Activated CD4-positive, alpha-beta T cell treated with anti-CD3 and anti-CD28 coated beads, Interleukin-2, amount 50 U/mL, for 16 hours (primary cell): ENCODE data around the gene PHLDA1.
A peak's percentile ranks its signal among the peaks of the same experiment; 100 is the strongest.

ENCODE experiments used
- DNase-seq: peaks from one replicate; pipeline ENCODE4 v3.0.0-alpha.2; 2020

PHLDA1 gene

DNA sequence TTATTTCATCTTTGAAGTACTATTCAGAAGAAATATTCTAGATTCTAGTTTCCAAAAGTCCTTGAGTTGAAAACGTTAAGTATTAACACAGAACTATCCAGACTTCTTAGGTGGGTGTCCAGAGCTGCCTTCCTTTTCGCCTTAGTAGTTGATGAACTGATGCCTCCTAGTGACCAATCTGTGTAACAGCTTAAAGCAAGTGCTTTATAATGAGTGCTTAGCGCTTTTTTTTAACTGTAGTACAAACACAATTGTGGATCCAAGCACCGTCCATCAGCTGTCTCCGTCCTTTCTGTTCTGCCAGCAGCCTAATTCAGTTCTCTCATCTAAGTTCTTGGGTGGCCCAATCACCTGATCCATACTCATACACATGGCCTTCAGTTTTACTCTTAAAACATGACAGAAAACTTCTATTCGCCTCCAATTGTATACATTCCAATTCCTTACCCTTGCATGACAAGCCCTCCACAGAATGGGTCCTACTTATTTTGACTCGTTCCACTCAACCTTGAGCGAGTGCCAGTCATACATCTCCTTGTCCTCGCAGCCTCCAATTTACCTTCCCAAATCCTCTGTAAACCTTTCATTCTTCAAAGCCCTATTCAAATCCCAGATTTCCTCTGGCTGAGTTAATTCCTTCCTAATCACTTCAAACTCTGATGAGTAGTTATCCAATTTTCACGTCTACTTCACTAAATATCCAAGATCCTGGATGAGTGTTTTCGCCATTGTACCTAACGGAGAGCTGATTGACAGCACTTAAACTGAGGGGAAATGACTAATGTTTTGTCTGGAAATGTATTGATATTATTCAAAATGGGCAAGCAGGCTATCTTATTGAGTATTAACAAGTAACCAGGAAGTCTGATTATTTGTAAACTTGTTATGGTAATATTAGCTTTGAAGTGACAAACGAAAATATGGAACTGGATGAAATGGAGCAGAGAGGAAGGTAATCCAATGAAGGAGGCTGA lies 5.8 kb upstream of the PHLDA1 start:
- DNase-seq = peak; percentile 73

DNA sequence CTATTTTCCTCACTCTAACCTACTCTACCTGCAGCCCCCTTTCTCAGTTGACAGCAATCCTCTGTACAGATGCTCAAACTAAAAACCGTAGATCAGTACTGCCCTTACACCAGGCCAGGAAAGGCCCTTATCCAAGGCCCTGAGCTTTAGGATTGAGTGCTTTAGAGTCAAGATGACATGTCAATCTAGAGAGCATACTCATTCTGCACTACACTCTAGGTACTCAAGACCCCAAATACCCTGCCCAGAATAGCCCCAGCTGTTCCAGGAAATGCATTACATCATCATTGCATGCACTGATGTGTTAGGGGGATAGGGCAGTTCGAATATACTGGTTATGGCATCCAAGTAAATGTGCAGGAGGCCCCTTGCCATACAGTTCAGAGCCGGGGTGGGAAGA lies 3.5 kb upstream of the PHLDA1 start:
- DNase-seq = no peak

DNA sequence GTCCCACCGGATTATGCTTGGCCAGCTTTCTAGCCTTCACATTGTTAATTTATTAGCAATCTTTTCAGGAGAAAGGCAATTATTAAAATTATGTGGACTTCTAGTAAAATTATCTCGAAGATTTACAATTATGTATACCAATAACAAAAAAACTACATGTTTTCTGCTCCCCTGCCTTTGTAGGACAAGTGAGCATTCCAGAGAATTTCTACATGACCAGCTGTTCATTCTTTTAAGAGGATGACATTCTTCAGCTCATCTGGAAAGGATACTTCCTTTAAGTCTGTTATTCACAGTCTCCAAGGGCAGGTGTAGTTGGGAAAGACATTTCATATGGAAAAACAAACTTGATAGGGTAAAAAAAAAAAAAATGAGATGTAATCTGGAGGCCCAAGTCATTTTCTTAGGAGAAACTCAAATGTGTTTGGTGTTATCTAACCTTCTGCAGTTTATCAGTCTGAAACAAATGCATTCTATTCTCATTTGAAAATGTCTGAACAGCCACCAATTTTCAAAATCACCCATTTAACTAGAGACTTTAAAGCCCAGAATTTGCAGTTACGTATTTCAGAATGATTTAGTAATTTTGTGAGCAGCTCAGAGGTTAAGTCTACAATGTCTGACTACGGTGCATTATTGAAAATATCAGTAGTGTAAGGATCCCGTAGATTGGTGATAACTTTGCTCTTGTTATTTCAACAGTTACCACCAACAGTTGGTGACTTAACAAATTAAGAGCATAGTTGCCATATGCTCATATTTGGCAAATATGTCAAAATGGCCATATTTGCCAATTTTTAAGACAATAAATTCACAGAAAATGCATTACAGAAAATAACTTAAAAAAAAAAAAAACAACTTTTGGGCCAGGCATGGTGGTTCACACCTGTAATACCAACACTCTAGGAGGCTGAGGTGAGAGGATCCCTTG lies 1.8 kb upstream of the PHLDA1 start:
- no peak for DNase-seq

DNA sequence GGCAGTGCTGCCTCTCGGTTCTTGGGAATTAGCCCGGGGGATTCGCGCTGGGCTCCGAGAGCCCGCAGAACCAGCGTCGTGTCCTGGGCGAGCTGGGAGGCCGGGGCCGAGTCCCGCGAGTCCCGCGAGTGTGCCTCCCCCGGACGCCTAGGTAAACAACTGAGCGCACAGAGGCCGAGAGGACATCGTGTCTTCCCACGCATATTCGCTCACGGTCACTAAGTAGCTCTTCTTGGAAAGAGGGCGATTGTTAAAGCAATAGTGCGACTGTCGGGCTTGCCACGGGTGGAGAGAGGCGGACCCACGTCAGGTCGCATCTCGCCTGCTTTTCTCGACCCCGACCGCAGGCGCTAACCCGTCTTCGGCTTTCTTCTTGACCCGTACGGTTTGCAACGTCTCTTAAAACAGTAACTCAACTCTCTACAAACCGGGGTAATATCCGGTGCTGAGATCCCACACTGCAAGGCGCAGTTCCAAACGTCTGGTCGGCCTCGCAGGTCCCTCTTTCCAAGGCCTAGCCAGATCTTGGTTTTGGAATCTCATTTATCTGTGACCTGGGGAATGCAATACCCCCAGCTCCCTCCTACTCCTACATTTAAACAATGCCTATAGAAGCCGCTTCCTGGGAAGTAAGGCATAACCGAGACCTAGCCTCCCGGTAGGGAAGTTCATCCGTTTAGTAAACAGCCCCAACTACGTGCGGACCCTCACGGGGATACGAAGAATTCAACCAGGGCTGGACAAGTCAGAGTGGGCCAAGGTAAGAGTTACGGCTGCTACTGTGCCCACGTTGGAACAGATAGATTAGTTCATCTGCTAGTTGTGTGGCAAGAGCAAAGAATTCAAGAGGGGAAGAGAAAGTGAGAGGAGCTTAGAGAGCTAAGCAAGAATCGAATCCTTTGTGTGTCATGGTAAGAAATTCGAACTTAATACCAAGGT lies 736 bp upstream of the PHLDA1 start:
- DNase-seq = peak; percentile 51

- DNase-seq = no peak
Observed at GRCh38 chr12:76031081-76031413, 529 bp downstream of the PHLDA1 start.

GRCh38 chr12:76030341-76031080 lies 1.1 kb downstream of the PHLDA1 start:
- peak; percentile 63 for DNase-seq

DNA sequence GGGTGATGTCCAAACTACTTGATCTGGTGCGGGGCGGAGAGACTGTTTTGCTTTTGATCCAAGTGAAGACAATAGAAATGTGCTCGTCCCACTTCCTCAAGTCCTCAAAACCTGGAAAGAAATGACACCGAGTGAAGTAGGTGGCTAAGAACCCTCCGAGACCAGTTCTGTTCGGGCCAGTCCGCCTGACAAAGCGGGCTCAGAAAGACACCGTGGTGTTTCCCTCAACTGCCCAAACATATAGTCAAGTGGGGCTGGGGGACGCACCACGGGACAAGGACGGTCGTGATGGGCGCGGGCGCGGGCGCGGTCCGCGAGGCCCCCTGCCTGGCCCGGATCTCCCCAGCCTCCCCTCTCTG lies 1.6 kb downstream of the PHLDA1 start:
- no peak for DNase-seq

DNA sequence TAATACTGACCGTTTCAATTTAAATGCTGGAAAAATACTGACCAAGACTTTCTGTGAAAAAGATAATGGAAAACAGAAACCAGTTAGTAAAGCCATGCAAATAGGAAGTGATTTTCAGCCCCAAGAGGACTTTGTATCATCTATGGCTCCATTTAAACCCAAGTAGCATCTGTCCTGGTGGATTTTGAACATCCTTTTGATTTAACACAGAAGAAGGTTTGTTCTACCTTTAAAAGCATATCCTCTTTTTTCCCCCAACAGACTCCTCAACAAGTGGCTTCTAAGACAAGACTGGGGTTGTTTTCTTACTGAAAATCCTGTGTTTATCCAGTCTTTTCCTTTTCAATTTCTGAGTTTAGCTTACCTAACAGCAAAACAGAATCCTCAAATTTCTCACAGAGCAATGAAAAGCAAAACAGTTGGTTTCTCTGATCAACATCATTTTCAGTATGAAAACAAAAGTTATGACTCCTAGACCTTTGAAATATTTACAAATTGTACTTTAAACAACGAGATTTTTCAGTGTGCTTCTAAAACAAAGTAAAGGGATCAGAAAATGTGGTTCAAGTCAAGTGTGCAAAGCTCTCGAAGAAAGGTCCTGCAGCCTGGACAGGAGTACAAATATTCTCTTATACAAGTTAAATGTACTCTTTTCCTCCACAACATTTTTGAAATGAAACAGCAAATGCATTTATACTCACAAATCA lies 2.9 kb downstream of the PHLDA1 start:
- no peak for DNase-seq

DNA sequence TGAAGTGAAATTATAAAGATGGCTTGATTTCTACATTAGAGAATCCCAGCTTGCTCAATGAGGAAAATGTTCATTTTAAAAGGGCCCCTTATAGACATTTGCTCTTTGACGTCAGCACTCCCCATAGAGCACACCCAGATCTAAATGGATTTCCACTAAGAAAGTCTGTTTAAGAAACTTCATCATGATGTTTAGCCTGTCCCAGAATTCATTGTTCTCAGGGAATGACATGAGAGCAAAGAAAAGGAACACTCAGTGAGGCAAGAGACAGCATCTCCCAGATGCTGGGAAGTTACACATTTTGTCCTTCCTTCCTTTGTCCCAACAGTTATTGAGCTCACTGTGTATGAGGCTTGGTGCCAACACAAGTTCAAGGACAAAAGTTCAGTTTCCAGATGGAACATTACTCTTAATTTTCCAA lies 4.9 kb downstream of the PHLDA1 start:
- DNase-seq = no peak

GRCh38 chr12:76025601-76026575 lies 5.7 kb downstream of the PHLDA1 start:
- no peak for DNase-seq

- no peak for DNase-seq
Observed at GRCh38 chr12:76024942-76025600, 6.5 kb downstream of the PHLDA1 start.

GRCh38 chr12:76024102-76024781 lies 7.3 kb downstream of the PHLDA1 start:
- no peak for DNase-seq

DNA sequence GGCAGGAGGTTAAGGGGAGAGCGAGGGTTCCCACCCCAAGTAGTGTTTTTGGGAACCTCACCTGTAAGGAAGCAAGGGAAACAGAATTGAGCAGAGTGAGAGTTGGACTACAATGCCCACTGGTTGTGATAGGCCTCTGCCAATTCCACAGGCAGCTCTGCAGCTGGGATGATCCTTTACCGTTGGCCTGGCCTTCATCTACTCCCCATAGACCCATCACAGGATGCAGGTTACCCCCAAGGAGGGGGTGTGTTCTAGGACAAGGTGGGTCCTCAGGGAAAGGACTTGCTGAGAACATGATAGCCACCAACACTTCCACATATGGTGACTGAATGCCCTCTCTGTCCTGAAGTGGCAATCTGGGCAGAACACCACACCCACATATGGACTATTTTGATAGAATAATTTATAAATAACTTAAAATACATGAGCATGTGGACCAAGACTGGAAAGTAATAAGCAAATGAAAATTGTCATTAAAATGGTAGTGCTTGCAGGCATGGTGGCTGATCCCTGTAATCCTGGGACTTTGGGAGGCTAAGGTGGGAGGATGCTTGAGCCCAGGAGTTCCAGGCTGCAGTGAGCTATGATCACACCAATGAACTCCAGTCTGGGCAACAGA lies 8.4 kb downstream of the PHLDA1 start:
- no peak for DNase-seq

DNA sequence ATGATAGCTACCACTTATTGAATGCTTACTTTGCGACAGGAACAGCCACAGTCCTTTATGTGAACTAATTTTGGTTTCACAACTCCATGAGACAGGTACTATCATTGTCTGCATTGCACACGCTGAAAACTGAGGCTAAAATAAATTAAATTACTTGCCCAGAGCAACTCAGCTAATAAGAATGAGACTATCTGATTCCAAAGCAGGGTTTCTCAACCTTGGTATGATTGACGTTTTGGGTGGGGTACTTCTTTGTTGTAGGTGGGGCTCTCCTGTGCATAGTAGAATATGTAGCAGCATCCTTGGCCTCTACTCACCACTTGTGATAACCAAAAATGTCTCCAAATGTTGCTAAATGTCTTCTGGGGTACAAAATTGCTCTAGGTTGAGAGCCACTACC lies 9.1 kb downstream of the PHLDA1 start:
- no peak for DNase-seq

DNA sequence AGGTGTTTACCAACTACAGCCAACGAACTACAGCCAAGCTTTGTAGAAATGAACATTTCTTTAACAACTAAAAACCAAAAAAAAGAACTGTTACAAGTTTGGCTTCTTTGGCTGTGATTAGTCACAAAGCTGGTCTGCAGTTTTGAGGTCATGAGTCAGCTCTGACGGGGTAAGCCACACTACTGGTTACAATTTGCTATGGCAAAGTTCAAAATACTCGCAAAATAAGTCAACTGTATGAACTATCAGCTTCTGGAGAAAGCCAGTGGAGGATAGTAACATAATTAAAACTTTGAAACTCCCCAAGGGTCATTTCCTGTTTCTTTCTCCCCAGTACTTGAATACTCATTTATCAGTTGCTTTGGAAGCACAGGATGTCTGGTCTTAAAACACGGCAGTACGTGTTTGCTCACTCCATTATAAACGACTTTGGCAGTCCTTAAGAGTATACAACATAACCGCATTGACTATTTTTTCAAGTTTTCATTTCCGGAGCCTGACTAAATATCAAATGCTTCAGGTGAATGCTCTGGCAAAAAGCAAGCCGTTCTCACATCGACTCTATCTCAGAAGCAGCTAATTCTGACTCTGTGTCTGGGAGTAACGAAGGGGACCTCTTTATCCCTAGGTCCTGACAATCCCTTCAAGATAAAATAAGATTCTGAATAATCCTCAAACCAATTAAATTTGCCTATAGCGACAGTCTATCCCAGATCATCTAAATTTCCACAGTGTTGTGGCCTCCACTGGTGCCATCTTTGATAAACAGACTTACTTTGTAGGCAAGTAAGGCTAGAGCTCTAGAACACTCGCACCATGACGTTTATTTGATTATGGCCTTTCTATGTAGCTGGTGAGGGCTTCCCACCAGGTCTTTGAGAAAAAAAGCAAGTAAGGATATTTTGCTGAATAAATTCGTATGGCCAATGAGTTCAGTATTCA lies 10.6 kb downstream of the PHLDA1 start:
- peak; percentile 93 for DNase-seq

GRCh38 chr12:76020281-76020680 lies 11.3 kb downstream of the PHLDA1 start:
- peak; percentile 96 for DNase-seq

- no peak for DNase-seq
Observed at GRCh38 chr12:76018672-76019071, 12.9 kb downstream of the PHLDA1 start.
